Measurements from ENCODE around the gene COG1. TPM values are rescaled to one million over a fixed set of nuclear protein-coding genes. Genes with fewer than 3 reads are reported as not detected.
A peak's percentile ranks its signal among the peaks of the same experiment; 100 is the strongest.

COG1 gene
- total RNA-seq, 4 donors from 2014 or later: 8.0 to 14.7 (median 9.2) TPM

- no peak overlapping the region for H3K4me3 ChIP-seq
- no peak overlapping the region for H3K27ac ChIP-seq
- no peaks in the 10 kb centered on the region for H3K9me3 ChIP-seq
- peaks cover 0 to 38% (median 0%) of the 10 kb centered on the region in 4 donors for H3K27me3 ChIP-seq
- TF ChIP-seq POLR2A (IDR thresholded peaks at IDR 0.05): no peak
- TF ChIP-seq, protein P1, sequence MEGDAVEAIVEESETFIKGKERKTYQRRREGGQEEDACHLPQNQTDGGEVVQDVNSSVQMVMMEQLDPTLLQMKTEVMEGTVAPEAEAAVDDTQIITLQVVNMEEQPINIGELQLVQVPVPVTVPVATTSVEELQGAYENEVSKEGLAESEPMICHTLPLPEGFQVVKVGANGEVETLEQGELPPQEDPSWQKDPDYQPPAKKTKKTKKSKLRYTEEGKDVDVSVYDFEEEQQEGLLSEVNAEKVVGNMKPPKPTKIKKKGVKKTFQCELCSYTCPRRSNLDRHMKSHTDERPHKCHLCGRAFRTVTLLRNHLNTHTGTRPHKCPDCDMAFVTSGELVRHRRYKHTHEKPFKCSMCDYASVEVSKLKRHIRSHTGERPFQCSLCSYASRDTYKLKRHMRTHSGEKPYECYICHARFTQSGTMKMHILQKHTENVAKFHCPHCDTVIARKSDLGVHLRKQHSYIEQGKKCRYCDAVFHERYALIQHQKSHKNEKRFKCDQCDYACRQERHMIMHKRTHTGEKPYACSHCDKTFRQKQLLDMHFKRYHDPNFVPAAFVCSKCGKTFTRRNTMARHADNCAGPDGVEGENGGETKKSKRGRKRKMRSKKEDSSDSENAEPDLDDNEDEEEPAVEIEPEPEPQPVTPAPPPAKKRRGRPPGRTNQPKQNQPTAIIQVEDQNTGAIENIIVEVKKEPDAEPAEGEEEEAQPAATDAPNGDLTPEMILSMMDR (IDR thresholded peaks at IDR 0.05): no peak
- peaks cover 0 to 11% (median 6%) of the 10 kb centered on the region in 3 donors for H3K4me1 ChIP-seq
- intact Hi-C loops (cut with DNase I): no loop called here
- 64 to 68% methylated on average over 9 of the region's 9 CpGs for WGBS, 2 donors
- no peak for DNase-seq
- H3K36me3 ChIP-seq: no peaks in the 10 kb centered on the region
Measured at GRCh38 chr17:73151916-73152632, 40.8 kb upstream of the COG1 start.

- 73 to 75% methylated on average over 9 to 11 of the region's 15 CpGs for WGBS, 2 donors
- no peak for TF ChIP-seq POLR2A (IDR thresholded peaks at IDR 0.05)
- TF ChIP-seq, protein P1 (IDR thresholded peaks at IDR 0.05): no peak
- Histone ChIP-seq H3K36me3 (no peaks in the 10 kb centered on the region), H3K27ac (no peak overlapping the region), H3K27me3 (peaks cover 0 to 42% (median 0%) of the 10 kb centered on the region in 4 donors), H3K4me1 (peaks cover 0 to 11% (median 6%) of the 10 kb centered on the region in 3 donors), H3K9me3 (no peaks in the 10 kb centered on the region), H3K4me3 (no peak overlapping the region)
- no peak for DNase-seq
- intact Hi-C loops (cut with DNase I): loop anchor here (5.0 kb wide), 2 partner anchors 168 to 428 kb away; no protein-coding TSS in a partner anchor
Measured at GRCh38 chr17:73155410-73156165, 37.3 kb upstream of the COG1 start.

GRCh38 chr17:73156166-73156840 lies 36.6 kb upstream of the COG1 start:
- Histone ChIP-seq H3K27me3 (peaks cover 0 to 44% (median 0%) of the 10 kb centered on the region in 4 donors), H3K9me3 (no peaks in the 10 kb centered on the region), H3K4me1 (peaks cover 0 to 11% (median 6%) of the 10 kb centered on the region in 3 donors), H3K4me3 (no peak overlapping the region), H3K27ac (no peak overlapping the region), H3K36me3 (no peaks in the 10 kb centered on the region)
- intact Hi-C loops (cut with DNase I): loop anchor here (5.0 kb wide), 2 partner anchors 169 to 429 kb away; no protein-coding TSS in a partner anchor
- no peak for DNase-seq
- TF ChIP-seq POLR2A (IDR thresholded peaks at IDR 0.05): no peak
- TF ChIP-seq, protein P1 (IDR thresholded peaks at IDR 0.05): peak in 5 of 6 experiments; percentile 75 to 90 (median 80)
- 20 to 28% methylated on average over 17 to 22 of the region's 22 CpGs for WGBS, 2 donors

DNA sequence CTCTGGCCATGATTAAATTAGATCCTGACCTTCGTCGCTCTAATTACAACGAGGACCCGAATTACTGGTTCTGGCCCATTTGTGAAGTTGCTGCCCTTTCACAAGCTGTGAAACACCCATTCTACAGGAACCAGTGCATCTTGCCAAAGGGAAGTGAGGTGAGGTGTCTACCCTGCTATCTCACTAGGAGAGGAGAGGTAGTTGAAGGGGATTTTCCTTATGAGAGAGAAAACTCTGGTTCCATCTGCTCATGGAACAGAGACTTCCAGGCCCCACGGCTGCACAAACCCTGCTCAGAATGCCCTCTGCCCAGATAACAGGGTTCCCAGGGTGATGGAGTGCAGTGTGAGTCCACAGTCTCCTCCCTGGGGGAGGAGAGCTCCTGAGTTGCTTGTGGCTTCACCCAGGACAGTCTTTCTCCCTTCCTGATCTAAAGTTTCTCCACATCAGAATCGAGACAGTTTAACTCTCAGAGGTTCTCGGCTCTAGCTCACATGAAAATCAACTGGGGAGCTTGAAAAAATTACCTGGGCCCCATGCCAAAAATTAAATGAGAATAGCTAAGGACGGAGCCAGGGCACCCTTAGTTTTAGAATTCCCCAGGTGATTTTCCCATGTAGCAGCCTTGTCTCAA lies 35.9 kb upstream of the COG1 start:
- peaks cover 0 to 11% (median 6%) of the 10 kb centered on the region in 3 donors for H3K4me1 ChIP-seq
- 64 to 93% methylated on average over 4 to 5 of the region's 8 CpGs for WGBS, 2 donors
- H3K4me3 ChIP-seq: no peak overlapping the region
- TF ChIP-seq POLR2A (IDR thresholded peaks at IDR 0.05): no peak
- TF ChIP-seq, protein P1 (IDR thresholded peaks at IDR 0.05): no peak
- DNase-seq: no peak
- H3K9me3 ChIP-seq: no peaks in the 10 kb centered on the region
- no peak overlapping the region for H3K27ac ChIP-seq
- H3K27me3 ChIP-seq: peaks cover 0 to 49% (median 0%) of the 10 kb centered on the region in 4 donors
- H3K36me3 ChIP-seq: no peaks in the 10 kb centered on the region
- intact Hi-C loops (cut with DNase I): loop anchor here (5.0 kb wide), 2 partner anchors 170 to 430 kb away; no protein-coding TSS in a partner anchor

All from esophagus squamous epithelium (tissue), 5 donors.